Stimulated activated CD8-positive, alpha-beta memory T cell treated with anti-CD3 and anti-CD28 coated beads, Interleukin-7, amount 100 ng/mL, for 1 hour (primary cell): ENCODE data around the gene NELFB.

Experiments
- DNase-seq, 2 donors: peaks; one replicate each; pipeline ENCODE4 v3.0.0-alpha.2; 2020; ENCODE audit warnings: low read depth in 2 of 2

NELFB gene

GRCh38 chr9:137254624-137255447 is at the start of gene NELFB:
Gene NELFB, plus strand, starts transcription at chr9:137255327.
- DNase-seq = peak; percentile 92 to 95

- no peak for DNase-seq
These were observed 48.5 kb upstream of the NELFB start for GRCh38 chr9:137206602-137207001.

GRCh38 chr9:137211532-137211931 is 43.6 kb upstream of the NELFB start:
- DNase-seq = no peak

- no peak for DNase-seq
These were observed 42.6 kb upstream of the NELFB start for GRCh38 chr9:137212520-137212919.

GRCh38 chr9:137213160-137214060 is 41.7 kb upstream of the NELFB start:
- no peak for DNase-seq

- no peak for DNase-seq
These were observed 40.5 kb upstream of the NELFB start for GRCh38 chr9:137214620-137215019.

GRCh38 chr9:137215196-137215986 is 39.7 kb upstream of the NELFB start:
- no peak for DNase-seq

GRCh38 chr9:137216188-137216965 is 38.8 kb upstream of the NELFB start:
- no peak for DNase-seq

- no peak for DNase-seq
These were observed 37.6 kb upstream of the NELFB start for GRCh38 chr9:137217276-137218211.

GRCh38 chr9:137218212-137218753 is 36.8 kb upstream of the NELFB start:
- no peak for DNase-seq

- DNase-seq = no peak
These were observed 36.3 kb upstream of the NELFB start for GRCh38 chr9:137218754-137219271.

- DNase-seq = no peak
These were observed 35.3 kb upstream of the NELFB start for GRCh38 chr9:137219757-137220316.

GRCh38 chr9:137220317-137221094 is 34.6 kb upstream of the NELFB start:
- DNase-seq = no peak

- DNase-seq = no peak
These were observed 34.0 kb upstream of the NELFB start for GRCh38 chr9:137221095-137221505.

GRCh38 chr9:137221506-137222111 is 33.5 kb upstream of the NELFB start:
- no peak for DNase-seq

GRCh38 chr9:137222190-137223077 is 32.7 kb upstream of the NELFB start, which contains the start of gene RNF208:
Gene RNF208, minus strand, starts transcription at chr9:137222240. Its CDS starts 1,028 bp downstream, at chr9:137221212.
- no peak for DNase-seq
